Stimulated activated CD4-positive, alpha-beta T cell treated with anti-CD3 and anti-CD28 coated beads, Interleukin-1b, Interleukin-23, amount 100 ng/mL, for 48 hours (primary cell): ENCODE results near the gene RAB28.

Experiments used
- DNase-seq: peaks from one replicate; pipeline ENCODE4 v3.0.0-alpha.2; 2020

The RAB28 gene

GRCh38 chr4:13367691-13368090, 116.4 kb downstream of the RAB28 start:
- DNase-seq: no peak

- no peak for DNase-seq
These were observed 116.9 kb downstream of the RAB28 start for GRCh38 chr4:13367244-13367643.

GRCh38 chr4:13365195-13365594, 118.9 kb downstream of the RAB28 start:
- DNase-seq: no peak

- DNase-seq: no peak
These were observed 119.5 kb downstream of the RAB28 start for GRCh38 chr4:13364653-13365052.

GRCh38 chr4:13364172-13364571, 120.0 kb downstream of the RAB28 start:
- DNase-seq: no peak

GRCh38 chr4:13359809-13360208, 124.3 kb downstream of the RAB28 start:
- DNase-seq: no peak

GRCh38 chr4:13355111-13355880, 128.8 kb downstream of the RAB28 start:
- DNase-seq: no peak

- DNase-seq: no peak
These were observed 135.0 kb downstream of the RAB28 start for GRCh38 chr4:13349096-13349495.

- DNase-seq: no peak
These were observed 135.9 kb downstream of the RAB28 start for GRCh38 chr4:13348216-13348615.

- no peak for DNase-seq
These were observed 136.5 kb downstream of the RAB28 start for GRCh38 chr4:13347517-13348125.

- no peak for DNase-seq
These were observed 139.9 kb downstream of the RAB28 start for GRCh38 chr4:13344216-13344615.

- no peak for DNase-seq
These were observed 143.5 kb downstream of the RAB28 start for GRCh38 chr4:13340672-13341071.

- no peak for DNase-seq
These were observed 152.3 kb downstream of the RAB28 start for GRCh38 chr4:13331827-13332226.

GRCh38 chr4:13329963-13330362, 154.2 kb downstream of the RAB28 start:
- DNase-seq: no peak

- DNase-seq: no peak
These were observed 154.7 kb downstream of the RAB28 start for GRCh38 chr4:13329340-13329850.

GRCh38 chr4:13328591-13328990, 155.5 kb downstream of the RAB28 start:
- DNase-seq: no peak

GRCh38 chr4:13327991-13328390, 156.1 kb downstream of the RAB28 start:
- DNase-seq: no peak

GRCh38 chr4:13325744-13326143, 158.4 kb downstream of the RAB28 start:
- DNase-seq: no peak

GRCh38 chr4:13323921-13324320, 160.2 kb downstream of the RAB28 start:
- DNase-seq: no peak

- no peak for DNase-seq
These were observed 161.4 kb downstream of the RAB28 start for GRCh38 chr4:13322681-13323101.
